Stimulated activated CD4-positive, alpha-beta T cell treated with anti-CD3 and anti-CD28 coated beads, TNF-alpha, amount 100 ng/mL, for 1 hour (primary cell): Measurements from ENCODE around the gene BCAS1.

Experiments used
- DNase-seq, 3 donors: peaks; one replicate each; pipeline ENCODE4 v3.0.0-alpha.2; 2020; ENCODE audit warnings: low read depth in 3 of 3, low spot score in 1 of 3

Gene BCAS1

GRCh38 chr20:53894707-53895384 lies 175.5 kb downstream of the BCAS1 start:
- no peak for DNase-seq
